Ramos (cell line): Measurements from ENCODE around the gene MAP2K5.

Experiments
- in situ Hi-C: fragments of 300-500 bp; cut with MboI; formaldehyde crosslinking; loops from one replicate; pipeline ENCODE4 v1.14.3; 2022; ENCODE audit warnings: low sequenced_read_pairs; ENCODE audit not compliant: unreplicated experiment

The MAP2K5 gene

GRCh38 chr15:67840749-67841512 is 298.4 kb downstream of the MAP2K5 start:
- in situ Hi-C loops = no loop called here

- in situ Hi-C loops = no loop called here
Measured at GRCh38 chr15:67841513-67841762, 298.9 kb downstream of the MAP2K5 start.

- in situ Hi-C loops = no loop called here
Measured at GRCh38 chr15:67843092-67843501, 300.6 kb downstream of the MAP2K5 start.

GRCh38 chr15:67843571-67844387 is 301.3 kb downstream of the MAP2K5 start:
- in situ Hi-C loops = no loop called here

GRCh38 chr15:67845974-67846373 is 303.5 kb downstream of the MAP2K5 start:
- in situ Hi-C loops = no loop called here

- in situ Hi-C loops = no loop called here
Measured at GRCh38 chr15:67849538-67849937, 307.0 kb downstream of the MAP2K5 start.

GRCh38 chr15:67850336-67850735 is 307.8 kb downstream of the MAP2K5 start:
- in situ Hi-C loops = loop anchor here (10.0 kb wide), 1 partner anchor 374 kb away; the partner anchor contains the start of gene CLN6

GRCh38 chr15:67850994-67851571 is 308.6 kb downstream of the MAP2K5 start:
- in situ Hi-C loops = loop anchor here (10.0 kb wide), 1 partner anchor 374 kb away; the partner anchor contains the start of gene CLN6

- in situ Hi-C loops = loop anchor here (10.0 kb wide), 1 partner anchor 372 kb away; the partner anchor contains the start of gene CLN6
Measured at GRCh38 chr15:67852418-67852817, 309.9 kb downstream of the MAP2K5 start.

- in situ Hi-C loops = loop anchor here (10.0 kb wide), 1 partner anchor 371 kb away; the partner anchor contains the start of gene CLN6
Measured at GRCh38 chr15:67853454-67853853, 311.0 kb downstream of the MAP2K5 start.

GRCh38 chr15:67854358-67854757 is 311.9 kb downstream of the MAP2K5 start:
- in situ Hi-C loops = loop anchor here (10.0 kb wide), 1 partner anchor 370 kb away; the partner anchor contains the start of gene CLN6

GRCh38 chr15:67855842-67856241 is 313.3 kb downstream of the MAP2K5 start:
- in situ Hi-C loops = loop anchor here (10.0 kb wide), 1 partner anchor 369 kb away; the partner anchor contains the start of gene CLN6
